ENCODE measurements around the gene SHISAL1.

SHISAL1 gene

DNA sequence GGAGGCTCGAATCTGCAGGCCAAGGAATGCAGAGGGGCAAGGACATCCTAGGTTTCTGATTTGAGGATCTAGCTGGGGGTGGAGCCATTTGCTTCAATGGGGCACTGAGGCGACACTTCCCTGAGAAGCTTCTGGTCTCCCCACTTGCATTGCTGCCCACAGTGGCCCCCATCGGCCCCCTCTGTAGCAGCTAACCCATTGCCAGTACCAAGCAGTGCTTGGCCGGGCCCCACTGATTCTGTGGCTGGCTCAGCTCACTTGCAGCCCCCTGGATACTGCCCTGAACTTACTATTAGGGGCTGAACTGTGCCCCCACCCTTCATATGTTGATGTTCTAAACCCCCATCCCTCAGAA, 42.9 kb upstream of the SHISAL1 start:
- no peak for TF ChIP-seq PAX5 (IDR thresholded peaks at IDR 0.05; ENCODE audit: insufficient read depth, low read length, severe bottlenecking)
- no peak for TF ChIP-seq POLR2A (IDR thresholded peaks at IDR 0.05; ENCODE audit: low read depth, low read length)
- no peak for TF ChIP-seq SPI1 (IDR thresholded peaks at IDR 0.05; ENCODE audit: low read depth, low read length)
- no peak for TF ChIP-seq POLR2AphosphoS5 (IDR thresholded peaks at IDR 0.05; ENCODE audit: low read depth, low read length)
- no peak for TF ChIP-seq TAF1 (IDR thresholded peaks at IDR 0.05; ENCODE audit: low read depth, low read length)
- no peak for TF ChIP-seq POU2F2 (IDR thresholded peaks at IDR 0.05; ENCODE audit: low read depth, low read length)
- FAIRE-seq (no peak), DNase-seq (ENCODE audit: insufficient read length, low spot score) (no peak)

DNA sequence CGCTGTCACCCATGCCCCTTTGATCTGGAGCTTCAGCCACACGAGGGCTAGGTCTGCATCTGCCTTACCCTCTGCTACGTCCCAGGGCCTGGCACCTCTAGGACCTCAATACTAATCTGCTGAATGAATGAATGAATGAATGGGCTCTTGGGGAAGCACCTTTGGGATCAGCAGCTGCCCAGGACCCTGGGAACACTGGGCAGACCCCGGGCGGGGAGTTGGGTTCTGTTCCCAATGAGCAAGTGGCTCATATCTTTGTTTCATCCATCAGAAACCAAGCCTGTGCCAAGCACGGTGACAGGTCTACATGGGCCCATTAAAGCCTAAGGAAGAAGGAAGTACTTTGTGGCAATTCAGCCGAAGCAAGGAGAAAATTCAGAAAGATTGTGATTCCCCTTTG, 41.5 kb upstream of the SHISAL1 start:
- TF ChIP-seq POLR2AphosphoS5 (IDR thresholded peaks at IDR 0.05; ENCODE audit: low read depth, low read length) (no peak), PAX5 (IDR thresholded peaks at IDR 0.05; ENCODE audit: insufficient read depth, low read length, severe bottlenecking) (no peak), TAF1 (IDR thresholded peaks at IDR 0.05; ENCODE audit: low read depth, low read length) (no peak), POU2F2 (IDR thresholded peaks at IDR 0.05; ENCODE audit: low read depth, low read length) (no peak), POLR2A (IDR thresholded peaks at IDR 0.05; ENCODE audit: low read depth, low read length) (no peak), SPI1 (IDR thresholded peaks at IDR 0.05; ENCODE audit: low read depth, low read length) (no peak)
- no peak for DNase-seq (ENCODE audit: insufficient read length, low spot score)
- no peak for FAIRE-seq

DNA sequence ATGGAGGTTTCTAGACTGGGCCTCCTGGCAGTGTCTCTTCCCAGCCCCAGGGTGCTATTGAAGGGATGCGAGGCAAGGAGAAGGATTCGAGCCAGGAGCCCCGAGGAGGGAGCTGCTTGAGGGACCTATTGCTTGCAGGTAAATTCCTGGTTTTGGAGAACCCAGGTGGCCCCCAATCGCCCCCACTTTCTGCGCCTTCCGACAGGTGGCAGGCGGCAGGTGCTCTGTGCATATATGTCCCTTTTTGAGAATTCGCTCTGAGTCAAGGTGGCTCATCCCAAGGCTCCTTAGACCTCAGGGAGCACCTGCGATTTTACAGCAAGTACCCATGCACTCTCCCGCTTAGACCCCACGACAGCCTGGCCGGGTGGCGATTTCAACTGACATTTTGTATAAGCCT, 40.3 kb upstream of the SHISAL1 start:
- TF ChIP-seq PAX5 (IDR thresholded peaks at IDR 0.05; ENCODE audit: insufficient read depth, low read length, severe bottlenecking): no peak
- TF ChIP-seq POU2F2 (IDR thresholded peaks at IDR 0.05; ENCODE audit: low read depth, low read length): no peak
- TF ChIP-seq POLR2AphosphoS5 (IDR thresholded peaks at IDR 0.05; ENCODE audit: low read depth, low read length): no peak
- no peak for TF ChIP-seq TAF1 (IDR thresholded peaks at IDR 0.05; ENCODE audit: low read depth, low read length)
- no peak for TF ChIP-seq POLR2A (IDR thresholded peaks at IDR 0.05; ENCODE audit: low read depth, low read length)
- TF ChIP-seq SPI1 (IDR thresholded peaks at IDR 0.05; ENCODE audit: low read depth, low read length): no peak
- DNase-seq (ENCODE audit: insufficient read length, low spot score): no peak
- FAIRE-seq: no peak

DNA sequence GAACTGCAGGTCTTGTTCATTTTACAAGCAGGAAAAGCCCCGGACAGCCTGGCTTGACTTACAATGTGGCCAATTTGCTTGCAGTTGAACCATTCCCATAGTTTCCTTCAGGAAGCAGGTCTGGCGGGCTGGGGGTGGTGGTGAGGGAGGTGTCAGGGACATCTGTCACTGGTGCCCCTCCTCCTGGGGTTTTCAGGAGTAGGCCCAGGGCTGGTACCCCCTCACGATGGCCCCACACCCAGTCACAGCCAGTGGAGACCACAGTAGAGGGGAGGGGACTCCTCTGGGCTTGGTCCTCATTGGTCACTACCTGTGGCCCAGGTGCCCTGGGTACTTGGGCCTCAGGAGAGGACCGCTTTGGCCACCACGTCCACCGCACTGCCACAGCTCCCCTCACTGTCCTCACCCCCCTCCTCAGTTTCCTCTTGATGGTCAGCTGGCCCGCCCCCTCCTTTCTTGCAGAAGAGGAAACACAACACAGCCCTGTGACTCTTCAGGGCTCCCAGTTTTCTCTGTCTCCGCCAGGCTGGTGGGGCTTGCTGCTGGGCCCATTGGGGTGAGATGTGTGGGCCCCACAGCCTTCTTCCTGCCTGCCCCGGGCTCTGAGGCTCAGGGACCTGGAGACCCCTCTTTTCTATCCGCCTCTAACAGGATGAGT, 39.8 kb upstream of the SHISAL1 start:
- DNase-seq (ENCODE audit: insufficient read length, low spot score) (no peak), FAIRE-seq (no peak)
- TF ChIP-seq POLR2A (IDR thresholded peaks at IDR 0.05; ENCODE audit: low read depth, low read length): no peak
- TF ChIP-seq PAX5 (IDR thresholded peaks at IDR 0.05; ENCODE audit: insufficient read depth, low read length, severe bottlenecking): no peak
- no peak for TF ChIP-seq POLR2AphosphoS5 (IDR thresholded peaks at IDR 0.05; ENCODE audit: low read depth, low read length)
- TF ChIP-seq POU2F2 (IDR thresholded peaks at IDR 0.05; ENCODE audit: low read depth, low read length): no peak
- no peak for TF ChIP-seq SPI1 (IDR thresholded peaks at IDR 0.05; ENCODE audit: low read depth, low read length)
- no peak for TF ChIP-seq TAF1 (IDR thresholded peaks at IDR 0.05; ENCODE audit: low read depth, low read length)

DNA sequence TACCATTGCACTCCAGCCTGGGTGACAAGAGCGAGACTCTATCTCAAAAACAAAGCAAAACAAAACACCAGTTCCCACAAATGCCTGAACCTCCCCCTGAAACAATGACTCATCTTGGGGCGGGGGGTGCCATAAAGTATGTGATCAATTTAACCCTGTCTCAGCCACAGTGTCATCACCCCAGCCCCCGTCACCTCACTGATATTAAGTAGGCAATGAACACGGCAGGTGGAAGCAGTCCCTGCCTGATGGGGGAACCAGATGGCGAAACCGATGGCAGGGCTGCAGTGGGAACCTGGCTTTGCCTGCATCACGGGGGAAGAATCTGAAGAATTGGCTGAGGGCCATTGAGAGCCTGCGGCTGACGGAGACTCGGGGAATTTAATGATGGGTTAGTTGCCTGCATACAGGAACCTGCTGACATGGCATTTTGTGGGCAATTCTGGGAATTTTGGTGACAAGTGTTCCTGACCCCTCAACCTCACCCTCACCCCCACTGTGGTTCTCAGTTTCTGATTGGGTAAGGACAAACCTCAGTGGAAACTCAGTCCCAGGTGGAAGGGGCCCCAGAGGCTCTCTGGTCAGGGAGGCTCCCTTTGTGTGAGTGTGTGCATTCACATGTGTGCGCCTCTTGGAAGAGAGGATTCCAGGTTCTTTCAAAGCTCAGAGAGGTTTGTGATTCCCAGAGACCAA, 39.1 kb upstream of the SHISAL1 start:
- DNase-seq (ENCODE audit: insufficient read length, low spot score) (no peak), FAIRE-seq (no peak)

DNA sequence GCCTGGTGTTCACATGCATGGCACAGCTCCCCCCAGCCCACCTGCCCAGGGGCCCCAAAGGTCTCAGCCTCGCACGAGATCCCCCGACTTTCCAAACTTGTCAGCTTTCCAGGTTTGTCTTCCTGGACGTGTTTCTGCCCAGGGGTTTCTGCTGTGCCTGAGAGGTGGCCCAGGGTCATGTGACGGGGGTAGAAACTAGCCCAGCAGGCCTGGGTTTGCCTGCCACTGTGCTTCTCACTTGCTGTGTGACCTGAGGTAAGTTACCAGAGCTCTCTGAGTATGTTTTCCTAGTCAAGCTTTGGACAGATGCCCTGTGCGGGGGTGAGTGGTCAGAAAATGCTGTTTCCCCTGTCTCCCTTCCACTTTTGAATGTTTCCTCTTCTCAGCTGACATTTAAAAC, 38.3 kb upstream of the SHISAL1 start:
- TF ChIP-seq SPI1 (IDR thresholded peaks at IDR 0.05; ENCODE audit: low read depth, low read length): no peak
- TF ChIP-seq PAX5 (IDR thresholded peaks at IDR 0.05; ENCODE audit: insufficient read depth, low read length, severe bottlenecking): no peak
- TF ChIP-seq POLR2A (IDR thresholded peaks at IDR 0.05; ENCODE audit: low read depth, low read length): no peak
- TF ChIP-seq POLR2AphosphoS5 (IDR thresholded peaks at IDR 0.05; ENCODE audit: low read depth, low read length): no peak
- no peak for TF ChIP-seq POU2F2 (IDR thresholded peaks at IDR 0.05; ENCODE audit: low read depth, low read length)
- no peak for TF ChIP-seq TAF1 (IDR thresholded peaks at IDR 0.05; ENCODE audit: low read depth, low read length)
- DNase-seq (ENCODE audit: insufficient read length, low spot score): no peak
- no peak for FAIRE-seq

More for the DNA sequence above, 39.1 kb upstream of the SHISAL1 start:
- no peak for TF ChIP-seq POLR2AphosphoS5 (IDR thresholded peaks at IDR 0.05; ENCODE audit: low read depth, low read length)
- TF ChIP-seq POU2F2 (IDR thresholded peaks at IDR 0.05; ENCODE audit: low read depth, low read length): no peak
- TF ChIP-seq POLR2A (IDR thresholded peaks at IDR 0.05; ENCODE audit: low read depth, low read length): no peak
- no peak for TF ChIP-seq SPI1 (IDR thresholded peaks at IDR 0.05; ENCODE audit: low read depth, low read length)
- TF ChIP-seq PAX5 (IDR thresholded peaks at IDR 0.05; ENCODE audit: insufficient read depth, low read length, severe bottlenecking): no peak
- TF ChIP-seq TAF1 (IDR thresholded peaks at IDR 0.05; ENCODE audit: low read depth, low read length): no peak

DNA sequence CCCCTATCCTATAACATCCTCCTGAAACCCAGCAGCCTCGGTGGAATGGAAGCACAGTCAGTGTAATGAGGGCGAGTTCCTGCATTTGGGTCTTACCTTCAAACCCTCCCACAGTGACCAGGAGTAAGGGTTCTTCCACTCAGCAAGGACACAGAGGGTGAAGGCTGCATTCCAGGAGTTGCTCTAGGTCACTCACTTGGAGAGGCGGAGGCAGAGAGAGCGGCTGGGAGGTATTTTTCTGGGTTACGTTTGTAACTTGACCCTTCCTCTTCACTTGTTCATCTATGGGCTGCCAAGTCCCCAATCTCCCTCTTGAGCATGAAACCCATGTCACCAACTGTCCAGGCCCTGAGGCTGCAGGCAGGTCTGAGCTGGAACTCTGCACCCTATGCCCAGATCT, 36.8 kb upstream of the SHISAL1 start:
- TF ChIP-seq PAX5 (IDR thresholded peaks at IDR 0.05; ENCODE audit: insufficient read depth, low read length, severe bottlenecking) (no peak), TAF1 (IDR thresholded peaks at IDR 0.05; ENCODE audit: low read depth, low read length) (no peak), POLR2AphosphoS5 (IDR thresholded peaks at IDR 0.05; ENCODE audit: low read depth, low read length) (no peak), POLR2A (IDR thresholded peaks at IDR 0.05; ENCODE audit: low read depth, low read length) (no peak), SPI1 (IDR thresholded peaks at IDR 0.05; ENCODE audit: low read depth, low read length) (no peak), POU2F2 (IDR thresholded peaks at IDR 0.05; ENCODE audit: low read depth, low read length) (no peak)
- FAIRE-seq (no peak), DNase-seq (ENCODE audit: insufficient read length, low spot score) (no peak)

DNA sequence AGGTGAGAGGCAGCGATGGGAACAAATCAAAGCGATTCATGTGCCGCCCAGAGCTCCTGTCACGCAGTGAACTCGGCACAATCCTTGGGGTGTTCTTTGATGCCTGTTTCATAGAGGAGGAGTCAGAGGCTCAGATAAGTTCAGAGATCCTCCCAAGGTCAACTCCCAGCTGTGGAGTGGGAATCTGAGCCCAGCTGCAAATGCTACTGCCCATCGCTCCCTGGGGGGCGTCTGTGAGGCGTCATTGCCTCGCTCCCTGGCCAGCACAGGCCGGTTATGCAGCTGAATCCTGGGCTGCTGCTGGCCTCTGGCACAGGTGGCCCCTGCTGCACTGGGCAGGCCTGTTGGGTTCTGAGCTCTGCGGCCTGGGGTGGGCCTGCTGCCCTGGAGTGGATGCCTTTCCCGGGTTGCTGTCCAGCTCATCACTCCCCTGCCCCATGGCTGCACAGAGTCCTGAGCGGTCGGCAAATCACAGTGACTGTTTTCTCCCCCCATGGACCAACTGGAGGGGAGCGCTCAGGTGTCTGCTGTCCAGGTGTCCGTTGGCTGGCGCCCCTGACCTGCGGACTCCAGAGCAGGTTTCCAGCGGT, 36.3 kb upstream of the SHISAL1 start:
- no peak for DNase-seq (ENCODE audit: insufficient read length, low spot score)
- no peak for FAIRE-seq
- no peak for TF ChIP-seq POU2F2 (IDR thresholded peaks at IDR 0.05; ENCODE audit: low read depth, low read length)
- no peak for TF ChIP-seq SPI1 (IDR thresholded peaks at IDR 0.05; ENCODE audit: low read depth, low read length)
- no peak for TF ChIP-seq POLR2A (IDR thresholded peaks at IDR 0.05; ENCODE audit: low read depth, low read length)
- no peak for TF ChIP-seq POLR2AphosphoS5 (IDR thresholded peaks at IDR 0.05; ENCODE audit: low read depth, low read length)
- TF ChIP-seq PAX5 (IDR thresholded peaks at IDR 0.05; ENCODE audit: insufficient read depth, low read length, severe bottlenecking): no peak
- no peak for TF ChIP-seq TAF1 (IDR thresholded peaks at IDR 0.05; ENCODE audit: low read depth, low read length)

DNA sequence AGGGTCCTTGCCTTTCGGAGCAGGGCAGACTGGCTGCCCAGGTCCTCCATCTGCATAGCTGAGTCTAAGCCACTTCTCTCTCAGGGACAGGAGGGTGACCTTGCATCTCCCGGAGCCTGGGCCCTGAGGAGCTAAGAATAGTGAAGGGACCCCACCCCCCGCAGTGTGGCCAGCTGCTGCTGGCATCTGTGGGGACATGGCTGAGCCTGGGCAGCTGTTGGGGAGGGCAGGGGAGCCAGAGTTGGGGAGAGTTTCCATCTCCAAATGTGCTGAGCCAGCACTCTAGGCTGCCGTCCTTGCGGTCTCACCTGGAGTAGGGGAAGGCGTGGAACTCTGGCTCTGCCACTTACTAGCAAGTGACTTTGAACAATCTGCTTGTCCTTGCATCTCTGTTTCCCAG, 34.8 kb upstream of the SHISAL1 start:
- no peak for FAIRE-seq
- DNase-seq (ENCODE audit: insufficient read length, low spot score): no peak
- TF ChIP-seq POLR2A (IDR thresholded peaks at IDR 0.05; ENCODE audit: low read depth, low read length) (no peak), TAF1 (IDR thresholded peaks at IDR 0.05; ENCODE audit: low read depth, low read length) (no peak), PAX5 (IDR thresholded peaks at IDR 0.05; ENCODE audit: insufficient read depth, low read length, severe bottlenecking) (no peak)
